AG09319 (cell line): ENCODE results near the gene RCOR1.
"Not testable (repeated sequence)": the region's sequence is repeated elsewhere in the genome, so short reads cannot be mapped to it uniquely, and the experiment has no call there.

Experiments used
- DNase-seq: peaks from one replicate; pipeline ENCODE4 v3.0.0-alpha.2; 2010; ENCODE audit warnings: low read depth; ENCODE audit errors: extremely low read depth
- TF ChIP-seq, protein P1 (sequence below): IDR thresholded peaks from 2 replicates; pipeline ENCODE4 v1.5.1; 2011; ENCODE audit warnings: low read depth, mild to moderate bottlenecking, inconsistent platforms, low read length, moderate library complexity

Gene RCOR1

DNA sequence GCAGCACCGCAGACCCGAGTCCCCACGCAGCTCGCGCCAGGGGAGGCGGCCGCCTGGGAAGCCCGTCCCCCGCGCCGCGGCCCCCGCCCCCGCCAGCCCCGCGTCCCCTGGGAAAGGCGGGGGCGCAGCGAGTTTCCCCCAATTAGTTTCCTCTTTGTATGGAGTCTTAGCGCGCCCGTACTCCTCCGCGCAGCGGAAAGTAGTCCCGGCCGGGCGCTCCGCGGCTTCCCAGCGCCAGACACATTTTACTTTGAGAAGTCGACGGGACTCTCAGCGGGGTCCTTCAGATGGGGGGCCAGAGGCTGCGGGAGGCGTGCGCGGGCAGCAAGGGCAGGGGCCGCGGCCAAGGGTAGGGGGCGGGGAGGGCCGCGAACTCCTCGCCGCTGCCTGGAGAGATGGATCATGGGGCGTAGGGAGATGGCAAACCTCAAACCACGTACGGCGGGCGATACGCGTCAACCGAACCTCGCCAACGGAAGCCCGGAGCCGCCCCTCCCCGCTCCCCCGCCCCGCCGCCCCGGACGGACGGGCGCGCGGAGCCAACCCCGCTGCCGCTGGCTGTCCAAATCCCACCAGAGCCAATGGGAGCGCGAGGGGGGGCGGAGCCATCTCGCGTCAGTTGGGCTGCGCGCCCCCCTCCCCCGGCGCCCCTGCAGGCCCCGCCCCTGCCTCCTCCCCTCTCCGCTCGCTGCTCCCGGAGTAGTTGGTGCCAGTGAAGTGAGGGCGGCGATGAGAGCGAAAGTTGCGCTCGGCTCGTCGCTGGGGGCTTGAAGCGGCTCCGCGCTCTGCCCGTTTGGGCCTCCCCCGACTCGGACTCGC lies at the start of gene RCOR1:
Gene RCOR1, plus strand, starts transcription at position 706 of the 819 bp plus-strand sequence. CDS start 238 bp downstream, outside the sequence.
- TF ChIP-seq, protein P1, sequence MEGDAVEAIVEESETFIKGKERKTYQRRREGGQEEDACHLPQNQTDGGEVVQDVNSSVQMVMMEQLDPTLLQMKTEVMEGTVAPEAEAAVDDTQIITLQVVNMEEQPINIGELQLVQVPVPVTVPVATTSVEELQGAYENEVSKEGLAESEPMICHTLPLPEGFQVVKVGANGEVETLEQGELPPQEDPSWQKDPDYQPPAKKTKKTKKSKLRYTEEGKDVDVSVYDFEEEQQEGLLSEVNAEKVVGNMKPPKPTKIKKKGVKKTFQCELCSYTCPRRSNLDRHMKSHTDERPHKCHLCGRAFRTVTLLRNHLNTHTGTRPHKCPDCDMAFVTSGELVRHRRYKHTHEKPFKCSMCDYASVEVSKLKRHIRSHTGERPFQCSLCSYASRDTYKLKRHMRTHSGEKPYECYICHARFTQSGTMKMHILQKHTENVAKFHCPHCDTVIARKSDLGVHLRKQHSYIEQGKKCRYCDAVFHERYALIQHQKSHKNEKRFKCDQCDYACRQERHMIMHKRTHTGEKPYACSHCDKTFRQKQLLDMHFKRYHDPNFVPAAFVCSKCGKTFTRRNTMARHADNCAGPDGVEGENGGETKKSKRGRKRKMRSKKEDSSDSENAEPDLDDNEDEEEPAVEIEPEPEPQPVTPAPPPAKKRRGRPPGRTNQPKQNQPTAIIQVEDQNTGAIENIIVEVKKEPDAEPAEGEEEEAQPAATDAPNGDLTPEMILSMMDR = no peak
- peak; percentile 97 for DNase-seq

DNA sequence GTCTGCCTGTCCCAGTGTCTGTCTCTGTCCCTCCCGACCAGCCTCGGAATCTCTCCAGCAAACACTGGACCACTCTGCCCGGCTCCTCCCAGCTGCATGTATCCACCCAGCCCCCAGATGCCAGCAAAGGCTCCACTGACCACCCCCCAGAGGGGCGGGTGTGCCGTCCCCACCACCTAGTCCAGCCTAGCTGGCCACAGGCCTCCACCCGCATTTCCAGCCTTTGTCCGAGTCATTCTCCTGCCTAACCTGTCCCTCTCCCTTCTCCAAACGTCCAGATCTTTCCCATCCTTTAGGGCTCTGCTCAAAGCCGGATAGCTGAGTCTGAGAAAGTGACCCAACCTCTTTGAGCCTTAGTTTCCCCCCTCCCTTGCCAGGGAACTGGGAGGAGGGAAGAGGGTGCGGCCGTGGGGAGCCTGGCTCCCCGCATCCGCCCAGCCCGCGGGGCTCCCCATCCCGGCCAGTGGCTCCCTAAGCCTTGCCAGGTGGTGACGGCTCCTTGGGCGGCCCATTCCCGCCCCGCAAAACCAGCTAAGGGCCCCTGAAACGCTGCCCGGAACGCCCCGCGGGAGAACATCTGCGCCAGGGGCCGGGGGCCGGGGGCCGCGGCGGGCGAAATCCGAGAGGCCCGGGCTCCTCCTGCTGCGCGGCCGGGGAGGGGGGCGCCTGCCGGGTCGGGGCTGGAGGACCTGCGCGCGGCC lies 48.3 kb upstream of the RCOR1 start:
- DNase-seq = no peak
- TF ChIP-seq, protein P1 = no peak

DNA sequence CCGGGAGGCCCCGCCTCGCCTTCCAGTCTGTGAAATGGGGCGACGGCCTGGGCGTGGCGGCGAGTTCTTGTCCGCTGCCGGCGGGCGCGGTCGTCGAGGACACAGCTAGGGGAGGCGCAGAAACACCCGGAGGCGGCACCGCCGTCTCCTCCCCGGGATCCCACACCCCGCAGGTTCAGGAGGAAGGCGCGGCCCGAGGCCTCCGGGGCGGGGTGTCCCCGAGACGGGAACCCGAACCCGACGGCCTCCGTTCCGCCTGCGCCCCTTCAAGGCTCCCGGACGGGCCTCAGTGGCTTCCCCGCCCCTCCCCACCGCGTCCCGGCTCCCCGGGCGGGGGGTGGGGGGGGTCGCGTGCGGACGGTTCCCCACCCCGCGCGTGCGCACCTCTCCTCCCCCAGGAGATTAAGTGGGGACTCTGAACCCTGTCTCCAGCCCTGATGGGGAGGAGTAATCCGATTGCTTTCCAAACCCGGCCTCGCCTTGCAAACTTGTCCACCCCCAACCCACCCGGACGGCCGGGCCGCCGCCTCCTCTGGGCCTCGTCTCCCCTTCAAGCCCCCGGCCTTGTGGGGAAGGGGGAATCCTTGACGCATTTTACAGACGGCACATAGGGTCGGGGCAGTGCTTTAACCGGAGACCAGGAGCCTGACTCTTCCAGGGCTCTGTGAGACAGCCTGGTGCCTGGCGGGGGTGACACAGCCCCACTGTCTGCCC lies 47.5 kb upstream of the RCOR1 start:
- TF ChIP-seq, protein P1 = no peak
- DNase-seq = no peak

DNA sequence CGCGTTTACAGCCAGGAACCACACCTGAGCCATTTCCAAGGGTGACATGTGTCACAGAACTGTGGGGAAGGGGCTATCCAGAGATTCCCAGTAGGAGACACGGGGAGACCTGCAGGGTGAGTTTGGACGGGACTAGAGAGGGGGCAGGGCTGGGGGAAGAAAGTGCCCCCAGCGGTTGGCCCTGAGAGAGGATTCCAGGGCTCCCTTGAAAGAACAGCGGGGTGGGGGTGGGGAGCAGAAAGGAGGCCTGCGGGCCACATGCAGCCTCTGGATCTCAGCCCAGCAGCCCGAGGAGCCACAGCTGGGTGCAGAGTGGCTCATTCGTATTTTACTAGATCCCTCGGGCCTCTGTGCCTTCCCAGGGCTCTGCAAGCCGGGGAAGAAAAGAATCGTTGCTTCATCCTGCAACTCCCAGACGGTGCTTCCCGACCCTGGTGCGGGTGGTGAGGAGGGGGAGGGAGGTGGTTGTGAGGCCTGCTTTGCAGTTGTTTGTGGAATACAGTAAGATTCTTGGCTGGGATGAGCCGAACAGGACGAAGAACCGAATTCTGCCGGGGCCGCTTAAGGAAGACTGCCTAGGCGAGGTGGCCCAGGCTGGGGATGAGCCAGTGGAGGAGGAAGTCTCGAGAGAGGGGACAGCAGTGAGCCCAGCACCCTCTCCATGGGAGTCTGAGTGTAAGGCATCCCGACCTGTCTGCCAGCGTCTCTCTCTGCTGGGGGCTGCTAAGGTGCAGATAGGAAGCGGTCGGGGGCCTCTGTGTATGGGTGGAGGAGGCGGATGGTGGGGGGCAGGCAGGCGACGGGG lies 46.8 kb upstream of the RCOR1 start:
- TF ChIP-seq, protein P1 = peak; percentile 5
- DNase-seq = no peak

DNA sequence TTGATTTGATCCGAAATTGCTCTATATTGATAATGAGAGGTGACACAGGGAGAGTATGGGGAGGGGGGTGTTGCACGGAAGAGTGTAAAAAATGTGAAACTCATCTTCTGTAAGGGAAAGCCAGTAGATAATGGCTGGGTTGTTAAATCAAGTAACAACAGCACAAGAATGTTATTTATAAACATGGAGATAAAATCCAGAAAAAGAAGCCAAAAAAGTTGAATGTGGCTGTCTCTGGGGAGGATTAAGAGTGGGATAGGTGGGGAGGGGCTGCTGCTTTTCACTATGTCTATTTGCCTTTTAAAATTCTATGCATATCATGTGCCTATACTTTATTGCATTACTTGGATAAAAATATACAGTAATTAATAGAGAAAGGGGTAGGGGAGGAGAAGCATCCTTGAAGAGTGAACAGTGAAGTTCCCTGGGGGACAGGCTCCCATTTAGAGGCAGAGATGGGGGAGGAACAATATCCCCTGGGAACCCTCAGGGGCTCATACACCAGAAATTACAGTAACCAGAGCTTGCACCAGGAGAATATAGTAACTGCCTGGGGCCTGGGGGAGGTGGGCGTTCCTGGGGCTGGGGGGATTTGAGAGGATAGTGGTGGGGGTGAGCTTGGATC lies 43.7 kb upstream of the RCOR1 start:
- no peak for DNase-seq
- TF ChIP-seq, protein P1 = no peak

DNA sequence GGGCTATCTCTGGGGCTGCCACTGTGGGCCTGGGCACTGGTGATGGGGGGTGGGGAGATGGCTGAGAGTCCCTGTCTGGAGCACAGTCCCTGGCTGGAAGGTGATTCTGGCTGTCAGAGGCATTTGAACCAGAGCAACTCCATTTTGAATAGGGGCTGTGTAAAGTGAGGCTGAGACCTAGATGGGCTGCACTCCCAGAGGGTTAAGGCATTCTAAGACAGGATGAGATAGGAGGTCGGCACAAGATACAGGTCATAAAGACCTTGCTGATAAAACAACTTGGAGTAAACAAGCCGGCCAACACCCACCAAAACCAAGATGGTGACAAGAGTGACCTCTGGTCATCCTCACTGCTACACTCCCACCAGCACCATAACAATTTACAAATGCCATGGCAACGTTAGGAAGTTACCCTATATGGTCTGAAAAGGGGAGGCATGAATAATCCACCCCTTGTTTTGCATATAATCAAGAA lies 41.5 kb upstream of the RCOR1 start:
- not testable (repeated sequence) for DNase-seq
